GM23338 (cell line): ENCODE results near the gene ZNF10.

Experiments used
- CREB1 ChIP-seq: fragments of 250-450 bp; sonication (Bioruptor Pico); IDR thresholded peaks from 2 replicates; pipeline ENCODE4 v1.5.0; 2020; ENCODE audit warnings: low read depth, mild to moderate bottlenecking, moderate library complexity
- EZH2 ChIP-seq: fragments of 200-600 bp; sonication (generic); IDR thresholded peaks from one replicate; pipeline ENCODE4 v1.8.0; 2017; ENCODE audit warnings: antibody characterized with exemption, mild to moderate bottlenecking, low read depth; ENCODE audit not compliant: unreplicated experiment
- EZH2phosphoT487 ChIP-seq: fragments of 200-600 bp; sonication (generic); IDR thresholded peaks from one replicate; pipeline ENCODE4 v1.8.1; 2018; ENCODE audit warnings: antibody characterized with exemption; ENCODE audit not compliant: unreplicated experiment
- JUNB ChIP-seq: IDR thresholded peaks from one replicate; pipeline ENCODE4 v1.6.1; 2016; ENCODE audit warnings: antibody characterized with exemption; ENCODE audit not compliant: unreplicated experiment
- POLR2AphosphoS5 ChIP-seq: IDR thresholded peaks from 2 replicates; pipeline ENCODE4 v1.6.1; 2016; ENCODE audit warnings: antibody characterized with exemption, low read depth
- TF ChIP-seq, protein P1 (sequence below), 2 experiments: fragments of 200-600 bp in 1 of 2; sonication (generic) in 1 of 2; conservative IDR thresholded peaks; 2 replicates each; pipeline versions ENCODE4 v1.5.1 to v1.6.1; 2016 to 2017; ENCODE audit warnings: antibody characterized with exemption in 2 of 2, low read depth in 2 of 2, mild to moderate bottlenecking in 2 of 2, moderate library complexity in 1 of 2
- TF ChIP-seq, protein P2 (sequence below): IDR thresholded peaks from one replicate; pipeline ENCODE4 v1.6.1; 2018; ENCODE audit warnings: antibody characterized with exemption; ENCODE audit not compliant: unreplicated experiment
- TF ChIP-seq, protein P3 (sequence below): IDR thresholded peaks from 2 replicates; pipeline ENCODE4 v1.6.1; 2016; ENCODE audit warnings: antibody characterized with exemption
- TF ChIP-seq, protein P4 (sequence below): fragments of 250-450 bp; sonication (Bioruptor Pico); IDR thresholded peaks from 2 replicates; pipeline ENCODE4 v1.5.0; 2020; ENCODE audit warnings: mild to moderate bottlenecking, moderate library complexity

DNA sequence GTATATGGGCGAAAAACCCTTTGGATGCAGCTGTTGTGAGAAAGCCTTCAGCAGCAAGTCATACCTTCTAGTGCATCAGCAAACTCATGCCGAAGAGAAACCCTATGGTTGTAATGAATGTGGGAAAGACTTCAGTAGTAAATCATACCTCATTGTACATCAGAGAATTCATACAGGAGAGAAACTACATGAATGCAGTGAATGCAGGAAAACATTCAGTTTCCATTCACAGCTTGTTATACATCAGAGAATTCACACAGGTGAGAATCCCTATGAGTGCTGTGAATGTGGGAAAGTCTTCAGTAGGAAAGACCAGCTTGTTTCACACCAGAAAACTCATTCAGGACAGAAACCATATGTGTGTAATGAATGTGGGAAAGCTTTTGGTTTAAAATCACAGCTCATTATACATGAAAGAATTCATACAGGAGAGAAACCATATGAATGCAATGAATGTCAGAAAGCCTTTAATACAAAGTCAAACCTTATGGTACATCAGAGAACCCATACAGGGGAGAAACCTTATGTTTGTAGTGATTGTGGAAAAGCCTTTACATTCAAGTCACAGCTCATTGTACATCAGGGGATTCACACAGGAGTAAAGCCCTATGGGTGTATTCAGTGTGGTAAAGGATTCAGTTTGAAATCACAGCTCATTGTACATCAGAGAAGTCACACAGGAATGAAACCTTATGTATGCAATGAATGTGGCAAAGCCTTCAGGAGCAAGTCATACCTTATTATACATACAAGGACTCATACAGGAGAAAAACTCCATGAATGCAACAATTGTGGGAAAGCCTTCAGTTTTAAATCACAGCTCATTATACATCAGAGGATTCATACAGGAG, 72.3 kb downstream of the ZNF10 start:
- no peak for TF ChIP-seq CREB1 (CRISPR knock-in tag)
- TF ChIP-seq EZH2phosphoT487: no peak
- TF ChIP-seq EZH2: no peak
- TF ChIP-seq, protein P1, sequence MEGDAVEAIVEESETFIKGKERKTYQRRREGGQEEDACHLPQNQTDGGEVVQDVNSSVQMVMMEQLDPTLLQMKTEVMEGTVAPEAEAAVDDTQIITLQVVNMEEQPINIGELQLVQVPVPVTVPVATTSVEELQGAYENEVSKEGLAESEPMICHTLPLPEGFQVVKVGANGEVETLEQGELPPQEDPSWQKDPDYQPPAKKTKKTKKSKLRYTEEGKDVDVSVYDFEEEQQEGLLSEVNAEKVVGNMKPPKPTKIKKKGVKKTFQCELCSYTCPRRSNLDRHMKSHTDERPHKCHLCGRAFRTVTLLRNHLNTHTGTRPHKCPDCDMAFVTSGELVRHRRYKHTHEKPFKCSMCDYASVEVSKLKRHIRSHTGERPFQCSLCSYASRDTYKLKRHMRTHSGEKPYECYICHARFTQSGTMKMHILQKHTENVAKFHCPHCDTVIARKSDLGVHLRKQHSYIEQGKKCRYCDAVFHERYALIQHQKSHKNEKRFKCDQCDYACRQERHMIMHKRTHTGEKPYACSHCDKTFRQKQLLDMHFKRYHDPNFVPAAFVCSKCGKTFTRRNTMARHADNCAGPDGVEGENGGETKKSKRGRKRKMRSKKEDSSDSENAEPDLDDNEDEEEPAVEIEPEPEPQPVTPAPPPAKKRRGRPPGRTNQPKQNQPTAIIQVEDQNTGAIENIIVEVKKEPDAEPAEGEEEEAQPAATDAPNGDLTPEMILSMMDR (conservative IDR thresholded peaks at IDR 0.05; ENCODE audit: low read depth in 2 of 2): no peak
- no peak for TF ChIP-seq POLR2AphosphoS5
- no peak for TF ChIP-seq JUNB
- TF ChIP-seq, protein P2, sequence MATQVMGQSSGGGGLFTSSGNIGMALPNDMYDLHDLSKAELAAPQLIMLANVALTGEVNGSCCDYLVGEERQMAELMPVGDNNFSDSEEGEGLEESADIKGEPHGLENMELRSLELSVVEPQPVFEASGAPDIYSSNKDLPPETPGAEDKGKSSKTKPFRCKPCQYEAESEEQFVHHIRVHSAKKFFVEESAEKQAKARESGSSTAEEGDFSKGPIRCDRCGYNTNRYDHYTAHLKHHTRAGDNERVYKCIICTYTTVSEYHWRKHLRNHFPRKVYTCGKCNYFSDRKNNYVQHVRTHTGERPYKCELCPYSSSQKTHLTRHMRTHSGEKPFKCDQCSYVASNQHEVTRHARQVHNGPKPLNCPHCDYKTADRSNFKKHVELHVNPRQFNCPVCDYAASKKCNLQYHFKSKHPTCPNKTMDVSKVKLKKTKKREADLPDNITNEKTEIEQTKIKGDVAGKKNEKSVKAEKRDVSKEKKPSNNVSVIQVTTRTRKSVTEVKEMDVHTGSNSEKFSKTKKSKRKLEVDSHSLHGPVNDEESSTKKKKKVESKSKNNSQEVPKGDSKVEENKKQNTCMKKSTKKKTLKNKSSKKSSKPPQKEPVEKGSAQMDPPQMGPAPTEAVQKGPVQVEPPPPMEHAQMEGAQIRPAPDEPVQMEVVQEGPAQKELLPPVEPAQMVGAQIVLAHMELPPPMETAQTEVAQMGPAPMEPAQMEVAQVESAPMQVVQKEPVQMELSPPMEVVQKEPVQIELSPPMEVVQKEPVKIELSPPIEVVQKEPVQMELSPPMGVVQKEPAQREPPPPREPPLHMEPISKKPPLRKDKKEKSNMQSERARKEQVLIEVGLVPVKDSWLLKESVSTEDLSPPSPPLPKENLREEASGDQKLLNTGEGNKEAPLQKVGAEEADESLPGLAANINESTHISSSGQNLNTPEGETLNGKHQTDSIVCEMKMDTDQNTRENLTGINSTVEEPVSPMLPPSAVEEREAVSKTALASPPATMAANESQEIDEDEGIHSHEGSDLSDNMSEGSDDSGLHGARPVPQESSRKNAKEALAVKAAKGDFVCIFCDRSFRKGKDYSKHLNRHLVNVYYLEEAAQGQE: no peak
- TF ChIP-seq, protein P3, sequence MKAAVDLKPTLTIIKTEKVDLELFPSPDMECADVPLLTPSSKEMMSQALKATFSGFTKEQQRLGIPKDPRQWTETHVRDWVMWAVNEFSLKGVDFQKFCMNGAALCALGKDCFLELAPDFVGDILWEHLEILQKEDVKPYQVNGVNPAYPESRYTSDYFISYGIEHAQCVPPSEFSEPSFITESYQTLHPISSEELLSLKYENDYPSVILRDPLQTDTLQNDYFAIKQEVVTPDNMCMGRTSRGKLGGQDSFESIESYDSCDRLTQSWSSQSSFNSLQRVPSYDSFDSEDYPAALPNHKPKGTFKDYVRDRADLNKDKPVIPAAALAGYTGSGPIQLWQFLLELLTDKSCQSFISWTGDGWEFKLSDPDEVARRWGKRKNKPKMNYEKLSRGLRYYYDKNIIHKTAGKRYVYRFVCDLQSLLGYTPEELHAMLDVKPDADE: no peak
- TF ChIP-seq, protein P4, sequence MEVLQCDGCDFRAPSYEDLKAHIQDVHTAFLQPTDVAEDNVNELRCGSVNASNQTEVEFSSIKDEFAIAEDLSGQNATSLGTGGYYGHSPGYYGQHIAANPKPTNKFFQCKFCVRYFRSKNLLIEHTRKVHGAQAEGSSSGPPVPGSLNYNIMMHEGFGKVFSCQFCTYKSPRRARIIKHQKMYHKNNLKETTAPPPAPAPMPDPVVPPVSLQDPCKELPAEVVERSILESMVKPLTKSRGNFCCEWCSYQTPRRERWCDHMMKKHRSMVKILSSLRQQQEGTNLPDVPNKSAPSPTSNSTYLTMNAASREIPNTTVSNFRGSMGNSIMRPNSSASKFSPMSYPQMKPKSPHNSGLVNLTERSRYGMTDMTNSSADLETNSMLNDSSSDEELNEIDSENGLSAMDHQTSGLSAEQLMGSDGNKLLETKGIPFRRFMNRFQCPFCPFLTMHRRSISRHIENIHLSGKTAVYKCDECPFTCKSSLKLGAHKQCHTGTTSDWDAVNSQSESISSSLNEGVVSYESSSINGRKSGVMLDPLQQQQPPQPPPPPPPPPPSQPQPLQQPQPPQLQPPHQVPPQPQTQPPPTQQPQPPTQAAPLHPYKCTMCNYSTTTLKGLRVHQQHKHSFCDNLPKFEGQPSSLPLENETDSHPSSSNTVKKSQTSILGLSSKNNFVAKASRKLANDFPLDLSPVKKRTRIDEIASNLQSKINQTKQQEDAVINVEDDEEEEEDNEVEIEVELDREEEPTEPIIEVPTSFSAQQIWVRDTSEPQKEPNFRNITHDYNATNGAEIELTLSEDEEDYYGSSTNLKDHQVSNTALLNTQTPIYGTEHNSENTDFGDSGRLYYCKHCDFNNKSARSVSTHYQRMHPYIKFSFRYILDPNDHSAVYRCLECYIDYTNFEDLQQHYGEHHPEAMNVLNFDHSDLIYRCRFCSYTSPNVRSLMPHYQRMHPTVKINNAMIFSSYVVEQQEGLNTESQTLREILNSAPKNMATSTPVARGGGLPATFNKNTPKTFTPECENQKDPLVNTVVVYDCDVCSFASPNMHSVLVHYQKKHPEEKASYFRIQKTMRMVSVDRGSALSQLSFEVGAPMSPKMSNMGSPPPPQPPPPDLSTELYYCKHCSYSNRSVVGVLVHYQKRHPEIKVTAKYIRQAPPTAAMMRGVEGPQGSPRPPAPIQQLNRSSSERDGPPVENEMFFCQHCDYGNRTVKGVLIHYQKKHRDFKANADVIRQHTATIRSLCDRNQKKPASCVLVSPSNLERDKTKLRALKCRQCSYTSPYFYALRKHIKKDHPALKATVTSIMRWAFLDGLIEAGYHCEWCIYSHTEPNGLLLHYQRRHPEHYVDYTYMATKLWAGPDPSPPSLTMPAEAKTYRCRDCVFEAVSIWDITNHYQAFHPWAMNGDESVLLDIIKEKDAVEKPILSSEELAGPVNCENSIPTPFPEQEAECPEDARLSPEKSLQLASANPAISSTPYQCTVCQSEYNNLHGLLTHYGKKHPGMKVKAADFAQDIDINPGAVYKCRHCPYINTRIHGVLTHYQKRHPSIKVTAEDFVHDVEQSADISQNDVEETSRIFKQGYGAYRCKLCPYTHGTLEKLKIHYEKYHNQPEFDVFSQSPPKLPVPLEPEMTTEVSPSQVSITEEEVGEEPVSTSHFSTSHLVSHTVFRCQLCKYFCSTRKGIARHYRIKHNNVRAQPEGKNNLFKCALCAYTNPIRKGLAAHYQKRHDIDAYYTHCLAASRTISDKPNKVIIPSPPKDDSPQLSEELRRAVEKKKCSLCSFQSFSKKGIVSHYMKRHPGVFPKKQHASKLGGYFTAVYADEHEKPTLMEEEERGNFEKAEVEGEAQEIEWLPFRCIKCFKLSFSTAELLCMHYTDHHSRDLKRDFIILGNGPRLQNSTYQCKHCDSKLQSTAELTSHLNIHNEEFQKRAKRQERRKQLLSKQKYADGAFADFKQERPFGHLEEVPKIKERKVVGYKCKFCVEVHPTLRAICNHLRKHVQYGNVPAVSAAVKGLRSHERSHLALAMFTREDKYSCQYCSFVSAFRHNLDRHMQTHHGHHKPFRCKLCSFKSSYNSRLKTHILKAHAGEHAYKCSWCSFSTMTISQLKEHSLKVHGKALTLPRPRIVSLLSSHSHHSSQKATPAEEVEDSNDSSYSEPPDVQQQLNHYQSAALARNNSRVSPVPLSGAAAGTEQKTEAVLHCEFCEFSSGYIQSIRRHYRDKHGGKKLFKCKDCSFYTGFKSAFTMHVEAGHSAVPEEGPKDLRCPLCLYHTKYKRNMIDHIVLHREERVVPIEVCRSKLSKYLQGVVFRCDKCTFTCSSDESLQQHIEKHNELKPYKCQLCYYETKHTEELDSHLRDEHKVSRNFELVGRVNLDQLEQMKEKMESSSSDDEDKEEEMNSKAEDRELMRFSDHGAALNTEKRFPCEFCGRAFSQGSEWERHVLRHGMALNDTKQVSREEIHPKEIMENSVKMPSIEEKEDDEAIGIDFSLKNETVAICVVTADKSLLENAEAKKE (CRISPR knock-in tag): no peak
